HG02938 (cell line): ENCODE data around the gene NCOA6.
"Not testable (repeated sequence)": the region's sequence is repeated elsewhere in the genome, so short reads cannot be mapped to it uniquely, and the experiment has no call there.

Source experiments
- ATAC-seq: cut with Tn5 transposase; IDR thresholded peaks from one replicate; pipeline ENCODE4 v1.9.1; 2021; ENCODE audit warnings: mild to moderate bottlenecking, moderate library complexity; ENCODE audit not compliant: unreplicated experiment

NCOA6 gene

GRCh38 chr20:34722560-34722959, 102.9 kb downstream of the NCOA6 start:
- not testable (repeated sequence) for ATAC-seq

- ATAC-seq: no peak
Observed at GRCh38 chr20:34720266-34720665, 105.2 kb downstream of the NCOA6 start.

GRCh38 chr20:34719242-34720017, 106.0 kb downstream of the NCOA6 start:
- peak; percentile 84 for ATAC-seq

DNA sequence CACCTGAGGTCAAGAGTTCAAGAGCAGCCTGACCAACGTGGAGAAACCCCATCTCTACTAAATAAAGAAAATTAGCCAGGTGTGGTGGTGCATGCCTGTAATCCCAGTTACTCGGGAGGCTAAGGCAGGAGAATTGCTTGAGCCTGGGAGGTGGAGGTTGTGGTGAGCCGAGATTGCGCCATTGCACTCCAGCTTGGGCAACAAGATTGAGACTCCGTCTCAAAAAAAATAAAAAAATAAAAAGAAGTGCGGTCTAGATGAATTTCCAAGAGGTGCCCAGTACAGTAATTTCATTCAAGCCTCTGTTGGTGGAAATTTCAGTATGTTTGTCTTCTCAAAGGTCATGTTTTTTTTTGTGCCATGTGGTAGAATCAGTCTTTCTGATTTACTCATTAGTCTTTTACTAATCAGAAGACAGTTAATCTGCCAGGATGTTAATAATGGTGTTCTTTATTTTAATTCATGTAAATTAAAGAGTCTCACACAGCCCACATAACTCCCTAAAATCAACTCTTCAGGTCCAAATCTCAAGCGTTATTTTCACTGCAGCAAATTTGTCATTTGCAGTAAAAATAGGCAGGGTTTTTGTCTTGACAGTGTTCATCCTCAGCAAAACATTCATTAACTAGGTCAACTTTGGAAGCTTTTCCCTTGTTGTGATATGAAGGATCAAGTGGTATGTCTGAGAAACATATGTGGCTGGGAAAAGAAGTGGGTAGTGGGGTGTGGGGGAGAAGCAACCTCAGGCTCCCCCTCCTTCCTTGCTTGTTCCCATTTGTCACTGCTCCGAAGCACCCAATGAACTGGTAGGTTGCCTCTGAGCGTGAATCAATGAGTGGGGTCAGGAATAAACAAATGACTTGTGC, 108.0 kb downstream of the NCOA6 start:
- ATAC-seq: no peak

GRCh38 chr20:34716921-34717229, 108.6 kb downstream of the NCOA6 start:
- ATAC-seq: no peak

DNA sequence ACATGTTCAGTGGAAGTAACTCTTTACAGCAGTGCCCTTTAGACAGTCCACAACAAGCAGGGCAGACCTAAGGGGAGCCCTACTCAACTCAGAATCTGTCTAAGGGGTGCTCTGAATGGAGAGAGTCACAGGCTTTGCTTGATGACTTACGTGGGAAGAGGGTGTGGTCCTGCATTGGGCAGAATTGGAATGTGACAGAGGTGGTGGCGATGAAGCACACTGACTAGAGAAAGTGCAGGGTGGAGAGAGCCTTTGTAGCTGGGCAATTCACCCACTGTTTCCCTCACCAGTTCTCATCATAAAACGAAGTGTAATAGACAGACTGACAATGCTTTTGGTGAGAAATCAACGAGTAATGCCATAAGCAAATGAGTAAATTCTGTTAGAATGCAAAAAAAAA, 110.1 kb downstream of the NCOA6 start:
- ATAC-seq: no peak

GRCh38 chr20:34713944-34714515, 111.4 kb downstream of the NCOA6 start:
- not testable (repeated sequence) for ATAC-seq

GRCh38 chr20:34713194-34713943, 112.1 kb downstream of the NCOA6 start:
- no peak for ATAC-seq

GRCh38 chr20:34712525-34713192, 112.8 kb downstream of the NCOA6 start:
- ATAC-seq: no peak

- no peak for ATAC-seq
Observed at GRCh38 chr20:34711813-34712430, 113.5 kb downstream of the NCOA6 start.

GRCh38 chr20:34710861-34711574, 114.4 kb downstream of the NCOA6 start:
- no peak for ATAC-seq

GRCh38 chr20:34710568-34710839, 114.9 kb downstream of the NCOA6 start:
- no peak for ATAC-seq

GRCh38 chr20:34709831-34710567, 115.5 kb downstream of the NCOA6 start:
- peak; percentile 10 for ATAC-seq

DNA sequence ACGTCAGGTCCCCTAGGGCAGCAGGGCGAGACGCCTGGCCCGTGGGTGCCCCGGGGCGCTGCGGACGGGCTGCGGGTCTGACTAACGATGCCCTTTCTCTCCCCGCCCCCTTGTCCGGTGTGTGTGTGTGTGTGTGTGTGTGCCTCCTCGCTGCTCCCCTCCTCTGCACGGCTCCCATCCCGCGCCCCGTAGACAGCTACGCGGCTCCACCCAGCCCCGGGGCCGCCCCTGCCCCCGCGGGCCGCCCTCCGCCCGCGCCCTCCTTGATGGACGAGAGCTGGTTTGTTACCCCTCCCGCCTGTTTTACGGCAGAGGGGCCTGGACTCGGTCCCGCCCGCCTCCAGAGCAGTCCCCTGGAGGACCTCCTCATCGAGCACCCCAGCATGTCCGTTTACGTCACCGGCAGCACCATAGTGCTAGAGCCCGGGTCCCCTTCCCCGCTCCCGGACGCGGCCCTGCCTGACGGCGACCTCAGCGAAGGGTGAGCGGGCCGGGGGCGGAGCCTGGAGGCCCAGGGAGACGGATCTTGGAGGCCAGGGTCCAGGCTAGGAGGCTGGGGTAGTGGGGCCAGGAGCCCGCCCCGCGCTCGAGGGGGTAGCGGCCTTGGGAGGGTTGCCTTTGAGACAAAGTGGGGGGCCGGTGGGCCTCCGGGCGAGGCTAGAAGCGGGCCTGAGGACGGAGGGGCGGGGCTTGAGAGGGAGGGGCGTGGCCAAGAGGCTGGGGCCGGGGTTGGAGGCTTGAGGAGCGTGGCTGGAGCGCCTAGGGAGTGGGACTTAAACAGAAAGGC, 116.2 kb downstream of the NCOA6 start:
- peak; percentile 39 for ATAC-seq

DNA sequence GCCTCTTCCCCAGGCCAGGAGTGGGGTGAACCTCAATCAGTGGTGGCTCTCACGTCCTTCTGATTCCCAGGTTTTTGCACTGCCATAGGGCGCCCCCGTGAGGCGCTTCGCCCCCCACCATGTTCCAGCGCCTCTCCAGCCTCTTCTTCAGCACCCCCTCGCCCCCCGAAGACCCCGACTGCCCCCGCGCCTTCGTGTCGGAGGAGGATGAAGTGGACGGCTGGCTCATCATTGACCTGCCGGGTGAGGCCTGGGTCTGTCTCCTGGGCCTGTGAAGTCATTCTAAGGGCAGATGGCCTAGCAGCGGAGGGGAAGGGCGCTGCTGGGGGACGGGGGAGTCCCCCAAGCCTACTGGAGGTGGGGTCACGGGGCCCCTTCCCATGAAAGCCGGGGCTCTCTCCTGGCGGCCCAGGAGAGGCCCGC, 116.8 kb downstream of the NCOA6 start:
- ATAC-seq: peak; percentile 8

- ATAC-seq: no peak
Observed at GRCh38 chr20:34706912-34707784, 118.3 kb downstream of the NCOA6 start.

- ATAC-seq: no peak
Observed at GRCh38 chr20:34706302-34706875, 119.1 kb downstream of the NCOA6 start.
